Calu3 (cell line): ENCODE data around the gene CERK. TPM values are rescaled to one million over a fixed set of nuclear protein-coding genes. Genes with fewer than 3 reads are reported as not detected.

Experiments used
- BruUV-seq: library from RNA; stranded (reverse); fragments of 400-500 nt; replicated peaks from 2 replicates; lab custom pipeline; 2021; lab: Mats Ljungman, UMichigan
- CTCF ChIA-PET: fragments of 300-600 bp; sonication (Branson Sonifier 250); formaldehyde crosslinking; loops from one replicate; lab custom pipeline; 2022; ENCODE audit warnings: antibody characterized with exemption; lab: Charles Lee
- DNase-seq: peaks from one replicate; pipeline ENCODE4 v3.0.0; 2022
- H3K27ac Mint-ChIP-seq: one replicate; pipeline ENCODE4 v1.8.0; 2022; ENCODE audit warnings: mixed read lengths; ENCODE audit not compliant: unreplicated experiment
- H3K27me3 Mint-ChIP-seq: one replicate; pipeline ENCODE4 v1.8.0; 2022; ENCODE audit warnings: mixed read lengths; ENCODE audit not compliant: unreplicated experiment
- H3K36me3 Mint-ChIP-seq: one replicate; pipeline ENCODE4 v1.8.0; 2022; ENCODE audit warnings: mild to moderate bottlenecking, moderate library complexity, mixed read lengths; ENCODE audit not compliant: insufficient read depth, unreplicated experiment
- H3K4me1 Mint-ChIP-seq: one replicate; pipeline ENCODE4 v1.8.0; 2022; ENCODE audit warnings: mild to moderate bottlenecking, low read depth, mixed read lengths; ENCODE audit not compliant: unreplicated experiment
- H3K4me3 Mint-ChIP-seq: one replicate; pipeline ENCODE4 v1.8.0; 2022; ENCODE audit warnings: mild to moderate bottlenecking, low read depth, moderate library complexity, mixed read lengths; ENCODE audit not compliant: unreplicated experiment
- H3K9me3 Mint-ChIP-seq: one replicate; pipeline ENCODE4 v1.8.0; 2022; ENCODE audit warnings: low read depth, mixed read lengths; ENCODE audit not compliant: unreplicated experiment
- CTCF ChIP-seq: fragments of 200-600 bp; IDR thresholded peaks from one replicate; pipeline ENCODE4 v1.8.0; 2022; ENCODE audit warnings: antibody characterized with exemption; ENCODE audit not compliant: unreplicated experiment
- intact Hi-C: fragments of 100-400 bp; cut with micrococcal nuclease; formaldehyde crosslinking; loops from one replicate; pipeline ENCODE4 v1.10.0; 2022; ENCODE audit not compliant: unreplicated experiment
- total RNA-seq: library from RNA; stranded (reverse); gene quantifications from 2 replicates; pipeline ENCODE4 v1.2.3, GENCODE V29; 2022

The CERK gene
- total RNA-seq, 1 experiment from 2014 or later: 25.0 TPM

- no peak for DNase-seq
- Mint-ChIP-seq H3K36me3 (peaks cover 32% of the 10 kb centered on the region), H3K4me3 (no peak overlapping the region), H3K27me3 (no peaks in the 10 kb centered on the region), H3K27ac (no peak overlapping the region), H3K9me3 (no peaks in the 10 kb centered on the region), H3K4me1 (peaks cover 40% of the 10 kb centered on the region)
- BruUV-seq: no TSS peak
- TF ChIP-seq CTCF: no peak
- intact Hi-C loops: no loop called here
- CTCF ChIA-PET: interaction anchor here (0.6 kb wide), 1 partner anchor 26 kb away, joined by 5 read pairs; no protein-coding TSS in a partner anchor
Observed at GRCh38 chr22:46741974-46742519, 4.0 kb upstream of the CERK start.

- Mint-ChIP-seq H3K36me3 (peaks cover 40% of the 10 kb centered on the region), H3K4me1 (peaks cover 47% of the 10 kb centered on the region), H3K9me3 (no peaks in the 10 kb centered on the region), H3K27ac (no peak overlapping the region), H3K27me3 (no peaks in the 10 kb centered on the region), H3K4me3 (no peak overlapping the region)
- intact Hi-C loops: no loop called here
- CTCF ChIA-PET: interaction anchor here (2.7 kb wide), 1 partner anchor 17 kb away, joined by 20 read pairs; no protein-coding TSS in a partner anchor
- DNase-seq: no peak
- BruUV-seq: no TSS peak
- TF ChIP-seq CTCF: no peak
Observed at GRCh38 chr22:46740910-46741780, 3.1 kb upstream of the CERK start.

- no peaks in the 10 kb centered on the region for H3K9me3 Mint-ChIP-seq
- H3K4me3 Mint-ChIP-seq: peak overlapping the region; percentile 83
- intact Hi-C loops: loop anchor here (2.0 to 5.0 kb wide), 2 partner anchors 33 to 64 kb away; no protein-coding TSS in a partner anchor
- H3K4me1 Mint-ChIP-seq: peaks cover 40% of the 10 kb centered on the region
- TF ChIP-seq CTCF: peak; percentile 31
- H3K36me3 Mint-ChIP-seq: peaks cover 40% of the 10 kb centered on the region
- peak; percentile 88 for DNase-seq
- CTCF ChIA-PET: interaction anchor here (0.6 to 2.7 kb wide), 10 partner anchors 10 to 142 kb away, joined by 3 to 20 read pairs (median 5); partner anchors contain the start of gene TBC1D22A
- peak overlapping the region; percentile 17 for H3K27ac Mint-ChIP-seq
- no TSS peak for BruUV-seq
- H3K27me3 Mint-ChIP-seq: no peaks in the 10 kb centered on the region
Observed at GRCh38 chr22:46739094-46739870, 1.2 kb upstream of the CERK start.

GRCh38 chr22:46738647-46739093 lies 618 bp upstream of the CERK start:
- peaks cover 39% of the 10 kb centered on the region for H3K4me1 Mint-ChIP-seq
- peaks cover 40% of the 10 kb centered on the region for H3K36me3 Mint-ChIP-seq
- H3K27me3 Mint-ChIP-seq: no peaks in the 10 kb centered on the region
- intact Hi-C loops: loop anchor here (2.0 to 5.0 kb wide), 2 partner anchors 34 to 64 kb away; no protein-coding TSS in a partner anchor
- peak overlapping the region; percentile 17 for H3K27ac Mint-ChIP-seq
- TF ChIP-seq CTCF: no peak
- BruUV-seq: TSS peak; percentile 40
- no peak for DNase-seq
- H3K9me3 Mint-ChIP-seq: no peaks in the 10 kb centered on the region
- H3K4me3 Mint-ChIP-seq: peak overlapping the region; percentile 83
- CTCF ChIA-PET: interaction anchor here (0.6 to 2.7 kb wide), 9 partner anchors 10 to 142 kb away, joined by 3 to 20 read pairs (median 5); partner anchors contain the start of gene TBC1D22A
